Activated T-helper 1 cell treated with Interleukin-2 at 50 U/mL for 16 hours (primary cell): ENCODE results near the gene PDCD1.
"Not testable (repeated sequence)": the region's sequence is repeated elsewhere in the genome, so short reads cannot be mapped to it uniquely, and the experiment has no call there.

ENCODE experiments used
- DNase-seq: peaks from one replicate; pipeline ENCODE4 v3.0.0-alpha.2; 2020; ENCODE audit warnings: low read depth

Gene PDCD1

GRCh38 chr2:241858206-241859016 is at the start of gene PDCD1:
PDCD1 (minus strand) TSS chr2:241858894; CDS start chr2:241858838, 56 bp downstream.
- DNase-seq: no peak

DNA sequence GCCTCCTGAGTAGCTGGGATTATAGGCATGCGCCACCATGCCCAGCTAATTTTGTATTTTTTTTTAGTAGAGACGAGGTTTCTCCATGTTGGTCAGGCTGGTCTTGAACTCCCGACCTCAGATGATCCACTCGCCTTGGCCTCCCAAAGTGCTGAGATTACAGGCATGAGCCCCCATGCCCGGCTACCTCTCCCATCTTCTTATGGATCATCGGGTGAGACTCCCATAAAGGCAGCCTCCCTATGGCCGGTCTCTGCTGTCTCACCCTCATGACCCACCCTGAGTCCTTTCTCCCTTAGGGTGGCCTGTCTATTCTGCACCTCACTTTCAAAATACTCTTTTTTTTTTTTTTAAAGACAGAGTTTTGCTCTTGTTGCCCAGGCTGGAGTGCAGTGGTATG is 49.1 kb upstream of the PDCD1 start:
- not testable (repeated sequence) for DNase-seq

DNA sequence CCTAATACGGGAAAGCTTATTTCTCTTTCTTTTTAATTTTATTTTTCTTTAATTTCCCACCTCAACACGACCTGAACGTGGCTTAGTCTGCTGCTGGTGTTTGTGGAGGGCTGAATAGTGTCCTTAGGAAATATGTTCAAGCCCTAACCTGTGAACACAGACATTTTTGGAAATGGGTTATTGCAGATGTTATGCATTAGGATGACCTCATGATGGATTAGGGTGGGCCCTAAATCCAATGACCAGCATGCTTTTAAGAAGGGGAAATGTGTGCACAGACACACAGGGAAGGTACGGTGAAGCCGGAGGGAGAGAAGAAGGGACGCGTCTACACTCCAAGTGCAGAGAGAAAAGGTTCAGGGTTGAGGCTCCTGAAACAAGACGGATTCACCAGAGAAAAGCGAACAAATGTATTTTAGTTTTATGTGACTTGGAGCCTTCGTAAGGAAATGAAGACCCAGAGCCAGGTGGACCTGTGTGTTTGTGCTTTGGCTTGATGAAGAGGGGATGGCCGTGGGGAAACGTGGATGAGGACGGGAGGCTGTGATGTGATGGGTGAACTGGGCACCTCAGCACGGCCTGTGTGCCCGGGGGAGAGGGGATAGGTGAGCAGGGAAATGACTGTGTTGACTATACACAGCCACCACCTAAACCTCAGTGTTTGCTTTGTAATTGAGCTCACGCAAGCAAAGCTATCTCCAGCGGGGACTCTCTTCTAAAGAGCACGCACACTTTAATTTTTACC is 48.3 kb upstream of the PDCD1 start:
- no peak for DNase-seq

DNA sequence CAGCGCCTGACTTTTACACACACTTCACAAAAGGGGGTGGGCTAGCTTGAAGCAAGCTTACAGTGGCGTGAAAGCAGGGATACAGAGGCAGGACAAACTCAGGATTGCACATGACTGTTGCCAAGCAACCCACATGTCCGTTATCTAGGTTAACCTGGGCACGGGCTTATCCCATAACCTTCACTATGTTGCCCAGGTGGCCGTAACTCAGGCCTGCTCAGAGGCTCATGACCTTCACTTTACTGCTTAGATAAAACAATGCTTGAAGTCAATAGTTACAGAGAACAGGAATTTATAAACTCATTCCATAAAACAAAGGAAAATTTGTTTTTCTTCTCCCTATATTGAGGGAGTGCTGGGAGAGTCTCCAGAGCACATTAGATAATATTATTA is 47.7 kb upstream of the PDCD1 start:
- not testable (repeated sequence) for DNase-seq

DNA sequence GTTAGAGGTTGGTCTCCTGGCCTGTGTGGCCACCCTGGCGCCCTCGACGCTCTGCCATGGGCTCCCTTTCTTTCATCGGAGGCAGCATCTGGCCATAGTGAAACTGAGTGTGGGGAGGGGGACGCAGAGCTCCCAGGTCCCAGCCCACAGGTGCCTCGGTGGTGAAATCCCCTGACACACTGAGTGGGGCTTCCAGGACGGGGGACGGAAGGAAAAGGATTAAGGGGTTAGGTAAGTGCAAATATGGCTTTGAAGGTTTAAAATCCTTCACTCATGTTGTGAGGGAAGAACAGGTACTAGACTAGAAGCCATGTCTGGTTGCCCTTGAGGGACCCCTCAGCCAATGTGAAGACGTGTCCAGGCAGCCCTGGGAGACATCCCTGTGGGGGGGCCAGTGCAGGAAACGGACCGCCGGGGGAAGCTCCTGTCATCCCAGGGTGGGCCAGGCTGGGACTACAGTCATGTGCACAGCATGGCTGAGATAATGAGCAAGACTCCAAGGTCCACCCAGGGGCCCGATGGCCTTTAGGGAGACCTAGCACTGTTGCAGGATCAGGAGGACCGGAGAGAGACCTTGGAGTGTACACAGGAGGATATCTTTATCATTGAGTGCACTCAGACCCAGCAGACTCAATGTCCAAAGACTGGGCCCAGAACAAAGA is 47.2 kb upstream of the PDCD1 start:
- DNase-seq: no peak

DNA sequence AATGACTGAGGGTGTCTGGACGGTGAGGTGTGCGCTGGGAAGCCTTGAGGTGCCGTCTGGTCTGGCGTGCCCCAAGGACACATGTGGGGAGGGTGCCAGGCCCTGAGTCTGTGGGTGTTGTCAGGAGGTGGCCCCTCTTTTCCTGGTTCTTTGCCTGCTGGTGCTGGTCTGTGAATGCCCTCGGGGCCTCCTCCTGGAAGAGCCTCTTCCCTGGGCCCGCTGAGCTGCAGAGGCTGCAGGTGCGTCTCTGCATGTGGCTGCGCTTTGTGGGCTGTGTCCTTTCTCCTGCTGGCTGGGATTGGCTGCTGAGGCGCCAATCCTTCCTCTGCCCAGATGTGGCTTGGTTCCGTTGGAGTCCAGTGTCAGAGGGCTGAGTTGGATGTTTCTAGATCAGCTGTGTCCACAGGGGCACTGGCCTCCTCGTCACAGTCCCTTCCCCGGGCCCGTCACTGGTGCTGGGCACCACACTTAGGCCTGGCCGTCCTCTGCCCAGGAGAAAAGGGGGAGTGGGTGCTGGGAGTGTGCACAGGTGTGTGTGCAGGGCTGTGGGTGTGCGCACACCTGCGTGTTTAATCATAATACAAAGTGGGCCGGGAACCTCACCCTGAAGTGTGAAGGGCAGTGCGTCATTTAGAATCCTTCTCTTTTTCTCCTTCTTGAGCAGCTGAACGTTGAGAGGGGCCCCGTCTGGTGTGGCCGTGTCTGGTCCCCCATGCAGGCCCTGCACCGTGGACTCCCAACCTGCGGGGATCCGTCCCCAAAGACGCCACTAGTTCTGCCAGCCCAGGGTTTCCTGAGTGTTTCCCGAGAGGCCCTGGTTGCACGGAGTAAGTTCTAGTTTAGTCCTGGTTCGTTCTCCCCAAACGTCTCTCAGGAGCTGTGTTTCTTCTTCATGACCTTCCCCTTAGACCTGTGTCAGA is 46.4 kb upstream of the PDCD1 start:
- DNase-seq: no peak

DNA sequence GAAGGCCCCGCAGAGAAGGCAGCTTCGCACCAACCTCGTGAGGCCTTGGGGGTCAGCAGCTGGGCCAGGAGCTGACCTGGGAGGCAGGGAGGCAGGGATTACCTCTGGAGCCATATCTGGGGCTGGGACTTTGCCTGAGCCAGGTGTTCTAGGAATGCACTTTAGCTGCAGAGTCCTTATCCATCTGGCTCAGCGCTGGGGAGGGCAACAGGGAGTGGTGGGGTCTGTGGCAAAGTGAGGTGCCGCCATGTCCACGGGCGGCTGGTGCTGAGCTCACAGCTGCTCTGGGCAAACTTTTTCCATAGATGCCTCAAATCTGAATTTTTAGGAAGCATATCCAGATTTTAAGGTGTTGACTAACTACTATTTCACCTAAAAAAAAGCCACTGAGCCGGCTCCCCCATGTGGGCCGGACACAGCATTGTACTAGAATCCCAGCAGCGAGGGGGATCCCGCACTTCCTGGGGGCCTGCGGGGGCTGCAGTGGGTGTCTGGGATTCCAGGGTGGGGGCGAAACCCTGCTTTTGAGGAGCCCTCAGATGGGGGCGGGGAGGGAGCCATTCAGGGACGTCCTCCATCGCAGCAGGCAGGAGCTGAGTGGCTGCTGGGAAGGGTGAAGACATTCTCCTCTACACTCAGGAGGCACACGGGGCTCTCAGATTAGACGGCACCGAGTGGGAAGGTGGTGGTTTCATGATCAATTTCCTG is 45.5 kb upstream of the PDCD1 start:
- no peak for DNase-seq

DNA sequence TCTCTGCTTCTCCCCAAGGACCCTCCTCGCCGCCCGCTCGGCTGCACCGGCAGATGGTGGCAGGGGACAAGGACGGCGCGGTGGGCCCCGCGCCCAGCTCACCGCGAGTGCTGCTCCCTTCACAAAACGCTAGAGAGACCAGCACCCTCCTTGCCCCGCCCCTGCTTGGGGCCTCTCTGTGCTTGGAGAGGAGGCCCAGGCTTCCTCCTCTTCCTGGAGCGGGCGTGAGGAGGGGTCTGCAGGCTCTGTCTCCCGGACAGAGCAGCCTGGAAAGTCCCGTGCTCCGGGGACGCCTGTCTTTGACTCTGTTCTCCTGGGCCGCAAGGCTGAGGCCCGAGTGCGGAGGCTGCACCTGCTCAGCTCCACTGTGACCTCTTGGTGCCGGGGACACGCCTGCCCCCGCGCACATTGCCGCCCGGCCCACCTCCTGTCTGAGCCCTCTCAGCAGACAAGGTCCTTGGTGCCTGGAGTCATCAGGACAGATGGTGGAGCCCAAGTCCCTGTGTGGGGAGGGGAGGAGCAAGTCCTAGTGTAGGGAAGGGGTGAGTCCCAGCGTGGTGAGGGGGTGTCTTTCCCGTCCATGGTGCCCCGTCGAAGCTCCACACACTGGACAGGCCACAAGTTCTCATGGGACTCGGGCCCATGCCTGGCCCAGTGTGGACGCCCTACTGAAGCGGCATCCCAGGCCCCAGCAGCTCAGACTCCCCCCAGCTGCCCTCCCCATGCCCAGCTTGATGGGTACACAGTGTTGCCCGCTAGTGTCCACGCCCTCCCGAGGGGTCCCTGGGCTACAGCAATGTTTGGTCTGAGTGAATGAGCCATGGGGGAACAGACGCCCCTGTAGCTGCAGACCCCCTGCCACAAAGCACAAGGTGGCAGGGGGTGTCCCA is 44.7 kb upstream of the PDCD1 start:
- no peak for DNase-seq

DNA sequence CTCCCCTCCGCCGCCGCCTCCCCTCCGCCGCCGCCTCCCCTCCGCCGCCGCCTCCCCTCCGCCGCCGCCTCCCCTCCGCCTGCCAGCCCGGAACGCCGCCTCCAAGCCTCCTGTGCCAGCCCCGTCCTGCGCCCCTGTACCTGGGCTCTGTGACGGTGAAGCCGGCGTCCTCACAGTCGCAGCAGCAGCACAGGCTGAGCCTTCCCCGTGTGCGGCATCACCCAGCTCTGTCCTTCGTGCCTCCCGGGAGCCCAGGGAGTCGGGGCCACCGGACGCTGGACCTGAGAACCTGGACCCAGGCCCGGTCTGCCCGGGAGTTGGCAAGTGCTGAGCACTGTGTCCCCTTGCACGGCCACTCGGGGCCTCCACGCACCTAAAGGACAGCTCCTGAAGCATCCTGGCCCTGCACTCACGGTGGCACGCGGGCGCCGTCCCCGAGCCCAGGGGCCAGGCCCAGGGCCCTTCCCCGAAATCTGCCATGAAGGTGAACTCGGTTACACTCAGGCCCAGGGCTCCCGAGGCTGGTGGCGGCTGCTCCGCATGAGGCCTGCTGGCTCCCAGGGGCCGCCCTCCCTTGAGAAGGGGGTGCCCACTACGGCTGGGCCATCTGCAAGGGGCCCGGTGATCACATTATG is 43.8 kb upstream of the PDCD1 start:
- no peak for DNase-seq

DNA sequence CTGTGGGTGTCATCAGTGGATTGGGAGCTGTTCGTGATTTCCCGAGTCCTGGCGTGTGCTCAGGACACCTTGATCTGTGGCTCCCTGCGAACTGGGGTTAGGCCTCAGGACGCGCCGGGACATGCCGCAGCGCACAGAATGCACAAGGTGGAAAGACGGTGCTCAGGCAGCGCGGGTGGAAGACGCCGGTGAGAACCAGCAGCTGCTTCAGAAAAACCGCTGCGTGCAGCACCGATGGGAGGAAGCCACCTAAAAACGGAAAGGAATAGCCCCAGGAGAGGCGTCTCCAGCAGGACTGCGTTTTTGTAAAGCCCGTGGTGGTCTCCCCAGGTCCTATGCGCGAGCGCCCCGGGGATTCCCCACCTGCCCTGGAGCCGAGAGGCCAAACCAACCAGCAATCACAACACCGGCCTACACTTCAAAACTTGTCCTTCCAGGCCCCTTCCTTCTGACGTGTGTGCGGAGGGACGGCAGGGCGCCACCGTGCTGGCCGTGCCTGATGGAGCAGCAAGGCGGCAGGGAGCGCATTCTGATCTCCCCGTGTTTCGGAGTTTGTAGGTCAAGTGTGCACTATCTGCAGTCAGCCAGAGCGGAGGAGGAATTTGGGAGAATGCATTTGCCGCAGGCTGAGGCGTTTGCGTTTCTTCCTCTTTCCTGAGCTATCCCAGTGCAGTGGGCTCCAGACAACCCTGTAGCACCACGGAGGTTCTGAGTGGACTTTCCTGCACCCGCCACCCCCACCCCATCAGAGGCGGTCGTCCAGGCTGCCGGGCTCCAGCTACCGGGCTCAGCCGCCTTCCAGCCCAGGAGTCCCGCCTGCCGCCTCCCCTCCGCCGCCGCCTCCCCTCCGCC is 43.0 kb upstream of the PDCD1 start:
- DNase-seq: no peak

DNA sequence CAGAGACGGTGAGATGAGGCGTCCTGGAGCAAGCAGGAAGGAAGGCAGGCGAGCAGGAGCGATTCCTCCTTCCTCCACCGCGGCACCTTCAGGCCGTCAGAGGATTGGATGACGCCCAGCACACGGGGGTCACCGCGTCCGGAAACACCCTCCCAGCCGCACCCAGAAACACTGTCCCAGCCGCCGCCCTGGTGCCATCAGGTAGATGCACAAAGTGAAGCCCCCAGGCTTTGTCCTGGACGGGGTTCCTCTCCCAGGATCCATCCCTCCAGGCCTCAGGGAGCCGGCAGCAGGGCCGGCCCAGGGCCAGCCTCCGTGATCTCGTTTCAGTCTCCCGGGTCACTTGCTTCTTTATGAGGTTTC is 42.3 kb upstream of the PDCD1 start:
- DNase-seq: no peak

DNA sequence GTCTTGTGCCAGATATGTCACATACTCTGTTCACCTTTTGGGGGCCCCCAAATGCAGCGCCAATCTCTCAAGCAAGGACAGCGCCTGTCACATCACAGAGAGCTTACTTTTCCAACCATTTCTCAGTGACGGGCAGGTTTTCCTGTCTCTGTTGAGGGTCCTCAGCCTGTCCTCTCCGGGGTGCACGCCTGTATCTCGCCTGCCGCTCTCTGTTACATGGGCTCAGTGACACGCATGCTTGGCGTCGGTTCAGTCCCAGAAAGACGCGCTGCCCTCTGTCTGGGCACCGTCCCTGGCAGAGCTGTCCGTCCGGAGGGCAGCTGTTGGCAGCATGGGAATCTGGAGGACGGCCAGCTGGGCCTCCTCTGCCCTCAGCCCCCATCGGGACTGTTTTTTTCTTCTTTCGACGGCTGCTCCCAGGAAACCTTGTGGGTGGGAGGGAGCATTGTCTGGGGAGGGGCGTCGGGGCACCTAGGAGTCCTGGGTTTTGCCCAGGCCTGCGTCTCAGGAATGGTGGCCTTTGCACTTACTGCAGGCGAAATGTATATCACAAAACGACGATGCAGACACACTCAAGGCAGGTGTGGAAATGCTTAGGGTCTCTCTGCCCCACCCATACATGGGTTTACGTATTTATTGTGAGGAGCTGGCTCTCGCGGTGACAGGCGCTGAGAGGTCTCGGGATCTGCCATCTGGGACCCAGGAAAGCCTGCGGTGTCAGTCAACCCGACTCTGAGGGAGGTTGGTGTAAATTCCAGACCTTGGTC is 41.7 kb upstream of the PDCD1 start:
- no peak for DNase-seq

- DNase-seq: no peak
Measured at GRCh38 chr2:241898463-241899270, 40.0 kb upstream of the PDCD1 start.

GRCh38 chr2:241897231-241897916 is 38.7 kb upstream of the PDCD1 start:
- no peak for DNase-seq

DNA sequence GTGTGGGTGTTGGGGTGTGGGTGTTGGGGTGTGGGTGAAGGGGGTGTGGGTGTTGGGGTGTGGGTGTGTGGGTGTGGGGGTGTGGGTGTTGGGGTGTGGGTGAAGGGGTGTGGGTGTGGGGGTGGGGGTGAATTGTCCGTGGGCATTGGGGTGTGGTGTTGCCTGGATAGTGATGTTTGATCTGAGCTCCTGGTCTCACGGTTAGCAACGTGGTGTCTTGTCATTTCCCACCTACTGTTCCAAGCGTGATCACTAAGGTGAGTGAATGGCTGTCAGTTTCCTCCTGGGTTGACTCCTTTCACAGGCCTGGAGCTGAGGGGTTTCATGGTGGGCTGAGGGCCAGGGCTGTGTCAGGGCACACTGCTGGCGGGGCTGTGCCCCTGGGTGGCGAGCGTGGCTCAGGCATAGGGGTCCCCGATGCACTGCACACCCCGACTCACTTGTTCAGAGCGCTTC is 38.1 kb upstream of the PDCD1 start:
- no peak for DNase-seq
